Osteocyte (in vitro differentiated cells): ENCODE data around the gene RAB36. TPM values are rescaled to one million over a fixed set of nuclear protein-coding genes. Genes with fewer than 3 reads are reported as not detected.

Source experiments
- DNase-seq: peaks from one replicate; pipeline ENCODE4 v3.0.0; 2021; ENCODE audit warnings: mixed read lengths; ENCODE audit not compliant: unreplicated experiment; ENCODE audit errors: extremely low spot score
- H3K27ac Mint-ChIP-seq: one replicate; pipeline ENCODE4 v1.8.0; 2021; ENCODE audit warnings: mild to moderate bottlenecking, mixed read lengths; ENCODE audit not compliant: unreplicated experiment
- H3K27me3 Mint-ChIP-seq: one replicate; pipeline ENCODE4 v1.8.0; 2021; ENCODE audit warnings: mixed read lengths; ENCODE audit not compliant: unreplicated experiment
- H3K36me3 Mint-ChIP-seq: one replicate; pipeline ENCODE4 v1.8.0; 2021; ENCODE audit warnings: mixed read lengths; ENCODE audit not compliant: unreplicated experiment
- H3K4me1 Mint-ChIP-seq: one replicate; pipeline ENCODE4 v1.8.0; 2021; ENCODE audit warnings: mixed read lengths; ENCODE audit not compliant: unreplicated experiment
- H3K4me3 Mint-ChIP-seq: one replicate; pipeline ENCODE4 v1.8.0; 2021; ENCODE audit warnings: mild to moderate bottlenecking, moderate library complexity, mixed read lengths; ENCODE audit not compliant: unreplicated experiment
- H3K9me3 Mint-ChIP-seq: one replicate; pipeline ENCODE4 v1.8.0; 2021; ENCODE audit warnings: mixed read lengths; ENCODE audit not compliant: unreplicated experiment
- CTCF ChIP-seq: fragments of 200-600 bp; sonication (generic); IDR thresholded peaks from 2 replicates; pipeline ENCODE4 v1.5.0; 2021; ENCODE audit warnings: antibody characterized with exemption, mild to moderate bottlenecking, moderate library complexity
- total RNA-seq: library from RNA; stranded (reverse); gene quantifications from 2 replicates; pipeline ENCODE4 v1.2.1, GENCODE V29; 2021

RAB36 gene
- total RNA-seq, 1 donor from 2014 or later: 4.8 TPM

- Mint-ChIP-seq H3K4me1 (peaks cover 27% of the 10 kb centered on the region), H3K9me3 (no peaks in the 10 kb centered on the region), H3K4me3 (no peak overlapping the region), H3K27ac (no peak overlapping the region), H3K36me3 (no peaks in the 10 kb centered on the region), H3K27me3 (no peaks in the 10 kb centered on the region)
- no peak for TF ChIP-seq CTCF
- DNase-seq: no peak
These were observed 67.1 kb downstream of the RAB36 start for GRCh38 chr22:23212061-23213021.

GRCh38 chr22:23213022-23213555 is 67.8 kb downstream of the RAB36 start:
- no peaks in the 10 kb centered on the region for H3K9me3 Mint-ChIP-seq
- no peaks in the 10 kb centered on the region for H3K36me3 Mint-ChIP-seq
- H3K27me3 Mint-ChIP-seq: no peaks in the 10 kb centered on the region
- H3K4me1 Mint-ChIP-seq: peaks cover 35% of the 10 kb centered on the region
- no peak for DNase-seq
- H3K4me3 Mint-ChIP-seq: no peak overlapping the region
- no peak overlapping the region for H3K27ac Mint-ChIP-seq
- no peak for TF ChIP-seq CTCF

GRCh38 chr22:23213581-23214334 is 68.5 kb downstream of the RAB36 start:
- no peak overlapping the region for H3K4me3 Mint-ChIP-seq

More at GRCh38 chr22:23213581-23214334, 68.5 kb downstream of the RAB36 start:
- peaks cover 41% of the 10 kb centered on the region for H3K4me1 Mint-ChIP-seq
- no peak overlapping the region for H3K27ac Mint-ChIP-seq
- no peaks in the 10 kb centered on the region for H3K36me3 Mint-ChIP-seq
- no peak for DNase-seq
- no peaks in the 10 kb centered on the region for H3K27me3 Mint-ChIP-seq
- no peak for TF ChIP-seq CTCF
- H3K9me3 Mint-ChIP-seq: no peaks in the 10 kb centered on the region

Other genes starting within 250 kb of the RAB36 start
- 2.9 and 3.7 TPM in 2 replicates for gene GNAZ, start 75.0 kb upstream of the RAB36 start, total RNA-seq
- gene RSPH14, start 3.5 kb upstream of the RAB36 start, total RNA-seq: not detected in 2 replicates
- gene BCR, start 35.0 kb downstream of the RAB36 start, total RNA-seq: 35.3 and 45.1 TPM in 2 replicates